Measurements from ENCODE around the gene LITAF. TPM values are rescaled to one million over a fixed set of nuclear protein-coding genes. Genes with fewer than 3 reads are reported as not detected.
A peak's percentile ranks its signal among the peaks of the same experiment; 100 is the strongest.
"Not testable (repeated sequence)": the region's sequence is repeated elsewhere in the genome, so short reads cannot be mapped to it uniquely, and the experiment has no call there.

The LITAF gene
- polyA plus RNA-seq, 3 donors = 67.9 to 118 (median 69.0) TPM

DNA sequence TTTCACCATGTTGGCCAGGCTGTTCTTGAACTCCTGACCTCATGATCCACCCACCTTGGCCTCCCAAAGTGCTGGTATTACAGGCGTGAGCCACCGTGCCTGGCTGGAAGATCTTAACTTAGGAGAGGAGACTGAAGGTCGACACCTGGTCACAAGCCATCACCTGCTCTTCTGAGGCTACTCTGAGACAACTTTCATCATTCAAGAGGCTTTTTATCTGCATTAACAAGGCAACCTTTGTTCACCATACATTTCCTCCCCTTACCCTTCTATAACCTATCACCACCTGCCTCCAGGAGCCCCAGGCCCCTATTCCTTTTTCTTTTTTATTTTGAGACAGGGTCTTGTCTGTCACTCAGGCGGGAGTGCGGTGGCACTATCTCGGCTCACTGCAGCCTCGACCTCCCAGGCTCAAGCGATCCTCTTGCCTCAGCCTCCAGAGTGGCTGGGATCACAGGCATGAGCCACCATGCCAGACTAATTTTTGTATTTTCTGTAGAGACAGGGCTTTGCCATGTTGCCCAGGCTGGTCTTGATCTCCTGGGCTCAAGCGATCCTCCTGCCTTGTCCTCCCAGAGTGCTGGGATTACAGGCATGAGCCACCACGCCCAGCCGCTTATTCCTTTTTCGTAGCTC lies 6.2 kb downstream of the LITAF start:
- TF ChIP-seq, protein P1, sequence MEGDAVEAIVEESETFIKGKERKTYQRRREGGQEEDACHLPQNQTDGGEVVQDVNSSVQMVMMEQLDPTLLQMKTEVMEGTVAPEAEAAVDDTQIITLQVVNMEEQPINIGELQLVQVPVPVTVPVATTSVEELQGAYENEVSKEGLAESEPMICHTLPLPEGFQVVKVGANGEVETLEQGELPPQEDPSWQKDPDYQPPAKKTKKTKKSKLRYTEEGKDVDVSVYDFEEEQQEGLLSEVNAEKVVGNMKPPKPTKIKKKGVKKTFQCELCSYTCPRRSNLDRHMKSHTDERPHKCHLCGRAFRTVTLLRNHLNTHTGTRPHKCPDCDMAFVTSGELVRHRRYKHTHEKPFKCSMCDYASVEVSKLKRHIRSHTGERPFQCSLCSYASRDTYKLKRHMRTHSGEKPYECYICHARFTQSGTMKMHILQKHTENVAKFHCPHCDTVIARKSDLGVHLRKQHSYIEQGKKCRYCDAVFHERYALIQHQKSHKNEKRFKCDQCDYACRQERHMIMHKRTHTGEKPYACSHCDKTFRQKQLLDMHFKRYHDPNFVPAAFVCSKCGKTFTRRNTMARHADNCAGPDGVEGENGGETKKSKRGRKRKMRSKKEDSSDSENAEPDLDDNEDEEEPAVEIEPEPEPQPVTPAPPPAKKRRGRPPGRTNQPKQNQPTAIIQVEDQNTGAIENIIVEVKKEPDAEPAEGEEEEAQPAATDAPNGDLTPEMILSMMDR (IDR thresholded peaks at IDR 0.05) = no peak
- peaks cover 2 to 37% (median 14%) of the 10 kb centered on the region in 3 donors for H3K27me3 Mint-ChIP-seq (ENCODE audit: low read depth in 3 of 3)
- Histone ChIP-seq H3K9ac (ENCODE audit: insufficient read depth, low read length, poor library complexity, severe bottlenecking) (no peak overlapping the region), H3K4me1 (ENCODE audit: control insufficient read depth in 1 of 2, insufficient read depth in 2 of 2, low read length in 2 of 2) (peaks cover 49 to 51% of the 10 kb centered on the region in 2 donors), H2AFZ (ENCODE audit: insufficient read depth, low read depth, low read length, poor library complexity, severe bottlenecking) (no peak overlapping the region), H3K4me2 (replicated peaks; ENCODE audit: extremely low read depth, low read length, poor library complexity, severe bottlenecking) (no peak overlapping the region), H3K36me3 (replicated peaks in 1 of 2; ENCODE audit: control insufficient read depth in 1 of 2, insufficient read depth in 2 of 2, low read length in 2 of 2) (no peaks in the 10 kb centered on the region), H4K20me1 (ENCODE audit: insufficient read depth, low read length) (peaks cover 95% of the 10 kb centered on the region), H3K79me2 (ENCODE audit: insufficient read depth, low read length) (peaks cover 78% of the 10 kb centered on the region), H3K27ac (ENCODE audit: low read depth in 1 of 2, low read length in 2 of 2) (no peak overlapping the region), H3K27me3 (ENCODE audit: control insufficient read depth in 2 of 2, insufficient read depth in 2 of 2, low read length in 2 of 2) (no peaks in the 10 kb centered on the region), H3K4me3 (replicated peaks in 1 of 3; ENCODE audit: low read depth in 2 of 3, low read length in 3 of 3) (no peak overlapping the region), H3K9me3 (replicated peaks in 1 of 2; ENCODE audit: control insufficient read depth in 1 of 2, insufficient read depth in 1 of 2, low read length in 2 of 2) (no peaks in the 10 kb centered on the region)
- peak overlapping the region in 1 of 2 donors; percentile 16 for H3K4me3 Mint-ChIP-seq
- H3K4me1 Mint-ChIP-seq = peaks cover 77% of the 10 kb centered on the region
- H3K36me3 Mint-ChIP-seq = peaks cover 13 to 53% of the 10 kb centered on the region in 2 donors
- H3K27ac Mint-ChIP-seq = peak overlapping the region in 2 of 7 donors; percentile 37 to 50
- peaks cover 0 to 2% (median 0%) of the 10 kb centered on the region in 7 donors for H3K9me3 Mint-ChIP-seq
- intact Hi-C loops (cut with micrococcal nuclease) = loop anchor here in 1 of 2 donors (5.0 kb wide), 1 partner anchor 83 kb away; no protein-coding TSS in a partner anchor
- WGBS (ENCODE audit: insufficient coverage) = over 99% methylated on average over 9 of the region's 12 CpGs
- DNase-seq = no peak

DNA sequence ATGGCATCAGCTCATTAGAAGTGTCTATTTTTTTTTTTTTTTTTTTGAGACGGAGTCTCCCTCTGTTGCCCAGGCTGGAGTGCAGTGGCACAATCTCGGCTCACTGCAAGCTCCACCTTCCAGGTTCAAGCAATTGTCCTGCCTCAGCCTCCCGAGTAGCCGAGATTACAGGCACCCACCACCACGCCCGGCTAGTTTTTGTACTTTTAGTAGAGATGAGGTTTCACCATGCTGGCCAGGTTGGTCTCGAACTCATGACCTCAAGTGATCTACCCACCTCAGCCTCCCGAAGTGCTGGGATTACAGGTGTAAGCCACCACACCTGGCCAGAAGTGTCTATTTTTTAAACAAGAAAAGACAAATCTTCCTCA lies 9.4 kb downstream of the LITAF start:
- H3K27me3 ChIP-seq (ENCODE audit: control insufficient read depth in 2 of 2, insufficient read depth in 2 of 2, low read length in 2 of 2); H3K9me3 Mint-ChIP-seq; H3K36me3 ChIP-seq (replicated peaks in 1 of 2; ENCODE audit: control insufficient read depth in 1 of 2, insufficient read depth in 2 of 2, low read length in 2 of 2); H3K9ac ChIP-seq (ENCODE audit: insufficient read depth, low read length, poor library complexity, severe bottlenecking); H2AFZ ChIP-seq (ENCODE audit: insufficient read depth, low read depth, low read length, poor library complexity, severe bottlenecking); H3K9me3 ChIP-seq (replicated peaks in 1 of 2; ENCODE audit: control insufficient read depth in 1 of 2, insufficient read depth in 1 of 2, low read length in 2 of 2); DNase-seq: not testable (repeated sequence)
- Mint-ChIP-seq H3K27me3 (ENCODE audit: low read depth in 3 of 3) (peaks cover 2 to 63% (median 31%) of the 10 kb centered on the region in 3 donors), H3K36me3 (peaks cover 22 to 57% of the 10 kb centered on the region in 2 donors), H3K27ac (peak overlapping the region in 6 of 7 donors; percentile 78 to 89 (median 82)), H3K4me3 (peak overlapping the region; percentile 27 to 57), H3K4me1 (peaks cover 60% of the 10 kb centered on the region)
- peak overlapping the region; percentile 29 to 62 for H3K27ac ChIP-seq (ENCODE audit: low read depth in 1 of 2, low read length in 2 of 2)
- peaks cover 88% of the 10 kb centered on the region for H3K79me2 ChIP-seq (ENCODE audit: insufficient read depth, low read length)
- H3K4me1 ChIP-seq (ENCODE audit: control insufficient read depth in 1 of 2, insufficient read depth in 2 of 2, low read length in 2 of 2) = peaks cover 22 to 23% of the 10 kb centered on the region in 2 donors
- 100% methylated on average over 1 of the region's 8 CpGs for WGBS (ENCODE audit: insufficient coverage)
- peaks cover 95% of the 10 kb centered on the region for H4K20me1 ChIP-seq (ENCODE audit: insufficient read depth, low read length)
- intact Hi-C loops (cut with micrococcal nuclease) = loop anchor here (5.0 kb wide), 2 partner anchors 35 to 55 kb away; no protein-coding TSS in a partner anchor
- peak overlapping the region; percentile 23 for H3K4me2 ChIP-seq (replicated peaks; ENCODE audit: extremely low read depth, low read length, poor library complexity, severe bottlenecking)
- peak overlapping the region in 1 of 3 experiments; percentile 23 for H3K4me3 ChIP-seq (replicated peaks in 1 of 3; ENCODE audit: low read depth in 2 of 3, low read length in 3 of 3)

Data from CD14-positive monocyte (primary cell).